Mammary epithelial cell (primary cell): ENCODE measurements around the gene PTGIS.

Source experiments
- EZH2 ChIP-seq: IDR thresholded peaks from 2 replicates; pipeline ENCODE4 v1.6.1; 2012; ENCODE audit warnings: low read length, inconsistent platforms, borderline replicate concordance
- TF ChIP-seq, protein P1 (sequence below), 2 donors: IDR thresholded peaks in 1 of 2; conservative IDR thresholded peaks in 1 of 2; 2 replicates each; pipeline ENCODE4 v1.5.1; 2011 to 2012; ENCODE audit warnings: inconsistent platforms in 2 of 2, low read length in 2 of 2, mild to moderate bottlenecking in 2 of 2, control low read depth in 1 of 2, low read depth in 1 of 2; ENCODE audit not compliant: insufficient read depth in 1 of 2; ENCODE audit errors: extremely low read depth in 1 of 2

DNA sequence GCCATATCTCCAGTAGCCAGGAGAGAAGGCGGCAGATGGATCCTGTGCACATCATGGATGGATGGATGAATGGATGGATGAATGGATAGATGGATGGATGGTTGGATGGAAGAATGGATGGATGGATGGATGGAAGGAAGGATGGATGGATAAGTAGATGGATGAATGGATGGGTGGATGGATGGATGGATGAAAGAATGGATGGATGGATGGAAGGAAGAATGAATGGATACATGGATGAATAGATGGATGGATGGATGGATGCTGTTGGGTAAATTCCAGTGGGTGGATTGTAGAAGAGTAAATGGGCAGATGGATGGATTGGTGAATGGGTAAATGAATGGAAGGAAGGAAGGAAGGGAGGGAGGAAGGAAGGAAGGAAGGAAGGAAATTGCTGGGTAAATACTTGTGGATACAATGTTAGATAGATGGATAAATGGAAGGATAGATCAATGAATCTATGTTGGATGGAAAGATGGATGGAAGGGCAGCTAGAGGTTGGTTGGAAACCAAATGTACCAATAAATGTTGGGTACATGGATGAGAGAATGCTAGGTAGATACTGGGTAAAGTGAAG lies 19.5 kb downstream of the PTGIS start:
- TF ChIP-seq, protein P1, sequence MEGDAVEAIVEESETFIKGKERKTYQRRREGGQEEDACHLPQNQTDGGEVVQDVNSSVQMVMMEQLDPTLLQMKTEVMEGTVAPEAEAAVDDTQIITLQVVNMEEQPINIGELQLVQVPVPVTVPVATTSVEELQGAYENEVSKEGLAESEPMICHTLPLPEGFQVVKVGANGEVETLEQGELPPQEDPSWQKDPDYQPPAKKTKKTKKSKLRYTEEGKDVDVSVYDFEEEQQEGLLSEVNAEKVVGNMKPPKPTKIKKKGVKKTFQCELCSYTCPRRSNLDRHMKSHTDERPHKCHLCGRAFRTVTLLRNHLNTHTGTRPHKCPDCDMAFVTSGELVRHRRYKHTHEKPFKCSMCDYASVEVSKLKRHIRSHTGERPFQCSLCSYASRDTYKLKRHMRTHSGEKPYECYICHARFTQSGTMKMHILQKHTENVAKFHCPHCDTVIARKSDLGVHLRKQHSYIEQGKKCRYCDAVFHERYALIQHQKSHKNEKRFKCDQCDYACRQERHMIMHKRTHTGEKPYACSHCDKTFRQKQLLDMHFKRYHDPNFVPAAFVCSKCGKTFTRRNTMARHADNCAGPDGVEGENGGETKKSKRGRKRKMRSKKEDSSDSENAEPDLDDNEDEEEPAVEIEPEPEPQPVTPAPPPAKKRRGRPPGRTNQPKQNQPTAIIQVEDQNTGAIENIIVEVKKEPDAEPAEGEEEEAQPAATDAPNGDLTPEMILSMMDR (conservative IDR thresholded peaks at IDR 0.05 in 1 of 2, IDR thresholded peaks at IDR 0.05 in 1 of 2; ENCODE audit: extremely low read depth in 1 of 2, insufficient read depth in 1 of 2, low read depth in 1 of 2, low read length in 2 of 2), result no peak
- TF ChIP-seq EZH2, result no peak
